Heart right ventricle (tissue), 16 donors: ENCODE data around the gene TSPAN5. TPM values are rescaled to one million over a fixed set of nuclear protein-coding genes. Genes with fewer than 3 reads are reported as not detected.
"Not testable (repeated sequence)": the region's sequence is repeated elsewhere in the genome, so short reads cannot be mapped to it uniquely, and the experiment has no call there.

Experiments used
- ATAC-seq, 8 donors: fragments of 200-7000 bp; cut with Tn5 transposase; one replicate each; pipeline ENCODE4 v1.9.1; 2020; ENCODE audit warnings: mild to moderate bottlenecking in 8 of 8, moderate library complexity in 8 of 8, moderate number of reproducible peaks in 1 of 8
- DNase-seq, 2 donors: peaks; one replicate each; pipeline ENCODE4 v3.0.0-alpha.2; 2020
- H3K27ac ChIP-seq, 10 donors: fragments of 200-600 bp; sonication (generic) in 2 of 10; one replicate each; pipeline versions ENCODE4 v1.5.0 to v1.8.0; 2020 to 2022; ENCODE audit warnings: mild to moderate bottlenecking in 3 of 10
- H3K27me3 ChIP-seq, 7 donors: fragments of 200-600 bp; one replicate each; pipeline ENCODE4 v1.8.0; 2021 to 2022; ENCODE audit warnings: mild to moderate bottlenecking in 2 of 7
- H3K36me3 ChIP-seq, 9 donors: fragments of 200-600 bp; sonication (generic) in 1 of 9; one replicate each; pipeline versions ENCODE4 v1.5.0 to v1.8.0; 2020 to 2022; ENCODE audit warnings: mild to moderate bottlenecking in 2 of 9
- H3K4me1 ChIP-seq, 9 donors: fragments of 200-600 bp; sonication (generic) in 1 of 9; one replicate each; pipeline versions ENCODE4 v1.5.0 to v1.8.0; 2020 to 2022; ENCODE audit warnings: mild to moderate bottlenecking in 4 of 9
- H3K4me3 ChIP-seq, 10 donors: fragments of 200-600 bp; sonication (generic) in 2 of 10; one replicate each; pipeline versions ENCODE4 v1.5.0 to v1.8.0; 2020 to 2022; ENCODE audit warnings: mild to moderate bottlenecking in 7 of 10, moderate library complexity in 2 of 10
- H3K9me3 ChIP-seq, 11 donors: fragments of 200-600 bp in 10 of 11; sonication (generic) in 2 of 11; one replicate each; pipeline versions ENCODE4 v1.5.0 to v1.8.0; 2013 to 2022; ENCODE audit warnings: mild to moderate bottlenecking in 2 of 11, control low read depth in 1 of 11, moderate library complexity in 1 of 11
- CTCF ChIP-seq, 9 donors: fragments of 200-600 bp; sonication (generic) in 2 of 9; IDR thresholded peaks; one replicate each; pipeline versions ENCODE4 v1.5.0 to v1.8.0; 2021 to 2022; ENCODE audit warnings: antibody characterized with exemption in 9 of 9, mild to moderate bottlenecking in 5 of 9, moderate library complexity in 1 of 9
- WGBS, 2 donors: extraction: QIAGEN DNeasy Blood & Tissue Kit; methylation state at CpG; one replicate each; pipeline ENCODE4 v1.1.7; 2013; ENCODE audit warnings: inconsistent platforms in 1 of 2; 5-methylcytosine and 5-hydroxymethylcytosine counted together
- intact Hi-C, 10 donors: fragments of 100-400 bp; cut with DNase I; formaldehyde crosslinking; loops; one replicate each; pipeline versions ENCODE4 v1.11.1 to v1.14.2; 2022
- long read RNA-seq, 3 donors: library from polyadenylated mRNA; unstranded; transcript quantifications; one replicate each; pipeline ENCODE4 v2.0.0, GENCODE V29; 2020 to 2021
- polyA plus RNA-seq, 2 donors: library from polyadenylated mRNA; stranded (reverse); fragments of 200-250 nt; gene quantifications; one replicate each; pipeline ENCODE4 v1.2.3, GENCODE V29; 2013
- total RNA-seq, 10 donors: library from RNA; stranded (reverse); fragmentation: NEBNext Ultra II Directional in 3 of 10; extraction: Animal tissue kit (Norgen Biotek cat#: 25700) in 3 of 10; gene quantifications; one replicate each; pipeline versions ENCODE4 v1.2.1 to v1.2.4, GENCODE V29; 2021 to 2023
- donor health status: Arrhythmogenic right ventricular cardiomyopathy.
- donor health status: ischemic (EF 13 %, LVEDD 7.1; RV severe dilation, severe dysfunction).
- donor health status: healthy with polysubstance abuse.
- donor health status: DM: no; HTN: yes; CAD: no.
- donor health status: DM: no; HTN: no; CAD: no.
- donor health status: ischemic (EF 25% LVEDD 6.9; RV normal size, moderate dysfunction).
- donor health status: ischemic (EF 25% LVEDD 5.7; RV mildly dilated, moderate dysfunction).
- donor health status: healthy.
- donor health status: DM: yes; HTN: yes; CAD: no.
- donor health status: Ischemic cardiomyopathy.
- donor health status: ischemic (EF 35%, LVEDD 5.7; RV mildly dilated, moderate dysfunction).
- donor health status: nonischemic (EF 11% LVEDD 7.7; RV severe dilation, severe dysfunction).
- donor health status: DM: yes; HTN: yes; CAD: no.
- donor health status: PGD.
- donor health status: ischemic (EF 29% LVEDD 5.4; RV normal size, mild dysfunction).
- donor health status: nonischemic (EF 23%, LVEDD 6.1; RV moderate dilation, normal function).

TSPAN5 gene
- 1 to 10 TPM in 9 of 10 donors, under 1 TPM in 1; 0.85 to 6.7 (median 4.4) TPM for total RNA-seq
- polyA plus RNA-seq: 1 to 10 TPM in 1 of 2 donors, under 1 TPM in 1; 0.88 to 3.2 TPM
- long read RNA-seq, donor 1, transcript TSPAN5-201 (8 exons, 3,365 nt): major isoform, 9 of 15 reads
- long read RNA-seq, donor 1, partial matches to known transcripts: 0 of 15 reads
- long read RNA-seq, donor 1, other reads (novel, unspliced or antisense): 5 of 15 reads
- long read RNA-seq, donor 2, partial matches to known transcripts: 0 of 4 reads
- long read RNA-seq, donor 2, other reads (novel, unspliced or antisense): 1 of 4 reads
- long read RNA-seq, donor 3: 0 reads

GRCh38 chr4:98658287-98659105 lies at the start of gene TSPAN5:
Gene TSPAN5 (minus strand): TSS chr4:98658611.
- 0% methylated on average over 91 to 113 of the region's 113 CpGs for WGBS, 2 donors
- intact Hi-C loops: loop anchor here in 6 of 10 donors (2.0 to 10.0 kb wide), 6 partner anchors 184 to 524 kb away; partner anchors contain the start of gene EIF4E (in 1 of the 6)
- H3K36me3 ChIP-seq: no peaks in the 10 kb centered on the region
- H3K9me3 ChIP-seq: no peaks in the 10 kb centered on the region
- TF ChIP-seq CTCF (IDR thresholded peaks at IDR 0.05): no peak
- DNase-seq: peak; percentile 69 to 82
- H3K27me3 ChIP-seq: peaks cover 0 to 36% (median 0%) of the 10 kb centered on the region in 7 donors
- peak within 1 kb of the TSS; percentile 37 to 91 (median 72) for H3K4me3 ChIP-seq
- peak; percentile 90 to 97 (median 94) for ATAC-seq
- H3K4me1 ChIP-seq: peaks cover 5 to 54% (median 19%) of the 10 kb centered on the region in 9 donors
- H3K27ac ChIP-seq: peak within 1 kb of the TSS in 9 of 10 donors; percentile 44 to 84 (median 68)

DNA sequence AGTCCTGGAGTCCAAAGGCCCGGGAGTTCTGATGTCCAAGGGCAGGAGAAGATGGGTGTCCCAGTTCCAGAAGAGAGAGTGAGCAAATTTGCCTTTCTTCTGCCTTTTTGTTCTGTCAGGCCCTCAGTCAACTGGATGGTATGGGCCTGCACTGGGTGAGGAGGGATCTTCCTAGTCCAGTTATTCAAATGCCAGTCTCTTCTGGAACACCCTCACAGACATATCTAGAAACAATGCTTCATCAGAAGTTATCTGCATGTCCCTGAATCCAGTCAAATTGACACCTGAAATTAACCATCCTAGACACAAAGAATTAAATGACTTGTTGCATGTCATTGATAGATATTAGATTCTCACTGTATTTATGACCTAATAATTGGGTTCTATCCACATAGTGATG lies 48.5 kb upstream of the TSPAN5 start:
- no peaks in the 10 kb centered on the region for H3K36me3 ChIP-seq
- H3K27ac ChIP-seq: peak overlapping the region in 1 of 10 donors; percentile 46
- 67 to 81% methylated on average over 1 of the region's 1 CpG for WGBS, 2 donors
- DNase-seq (no peak), ATAC-seq (no peak)
- H3K4me1 ChIP-seq: no peaks in the 10 kb centered on the region
- H3K27me3 ChIP-seq: no peaks in the 10 kb centered on the region
- no peak for TF ChIP-seq CTCF (IDR thresholded peaks at IDR 0.05)
- peaks cover 0 to 21% (median 0%) of the 10 kb centered on the region in 11 donors for H3K9me3 ChIP-seq
- no peak overlapping the region for H3K4me3 ChIP-seq
- intact Hi-C loops: no loop called here

GRCh38 chr4:98706200-98706813 lies 47.9 kb upstream of the TSPAN5 start:
- peak in 1 of 8 donors; percentile 61 for ATAC-seq
- Histone ChIP-seq H3K4me3 (no peak overlapping the region), H3K27me3 (no peaks in the 10 kb centered on the region), H3K4me1 (no peaks in the 10 kb centered on the region), H3K27ac (peak overlapping the region in 1 of 10 donors; percentile 46), H3K9me3 (peaks cover 0 to 21% (median 0%) of the 10 kb centered on the region in 11 donors), H3K36me3 (no peaks in the 10 kb centered on the region)
- WGBS, 2 donors: 87% methylated on average over 4 of the region's 4 CpGs
- intact Hi-C loops: no loop called here
- TF ChIP-seq CTCF (IDR thresholded peaks at IDR 0.05): no peak
- DNase-seq: no peak

DNA sequence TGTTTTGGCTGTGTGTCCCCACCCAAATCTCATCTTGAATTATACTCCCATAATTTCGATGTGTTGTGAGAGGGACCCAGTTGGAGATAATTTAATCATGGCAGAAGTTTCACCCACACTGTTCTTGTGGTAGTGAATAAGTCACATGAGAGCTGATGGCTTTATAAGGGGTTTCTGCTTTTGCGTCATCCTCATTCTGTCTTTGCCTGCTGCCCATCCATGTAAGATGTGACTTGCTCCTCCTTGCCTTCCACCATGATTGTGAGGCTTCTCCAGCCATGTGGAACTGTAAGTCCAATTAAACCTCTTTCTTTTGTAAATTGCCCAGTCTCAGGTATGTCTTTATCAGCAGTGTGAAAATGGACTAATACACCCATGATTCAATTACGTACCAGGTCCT lies 47.2 kb upstream of the TSPAN5 start:
- WGBS, 2 donors: 90 to 97% methylated on average over 3 of the region's 3 CpGs
- H3K36me3 ChIP-seq, intact Hi-C loops: not testable (repeated sequence)

More for the DNA sequence above, 47.2 kb upstream of the TSPAN5 start:
- not testable (repeated sequence) for ATAC-seq, H3K4me3 ChIP-seq, H3K27me3 ChIP-seq, DNase-seq, H3K4me1 ChIP-seq
- peak overlapping the region in 1 of 10 donors; percentile 18 for H3K27ac ChIP-seq
- H3K9me3 ChIP-seq: peaks cover 0 to 21% (median 0%) of the 10 kb centered on the region in 11 donors
